Lung microvascular endothelial cell (primary cell): ENCODE data around the gene KCTD5. TPM values are rescaled to one million over a fixed set of nuclear protein-coding genes. Genes with fewer than 3 reads are reported as not detected.
"Not testable (repeated sequence)": the region's sequence is repeated elsewhere in the genome, so short reads cannot be mapped to it uniquely, and the experiment has no call there.

ENCODE experiments used
- DNase-seq, 2 donors: peaks; one replicate each; pipeline versions ENCODE4 v3.0.0 to v3.0.0-alpha.2; 2010; ENCODE audit warnings: low read depth in 2 of 2
- total RNA-seq: library from RNA; depleted of rRNA; stranded (reverse); fragments of >200 nt; gene quantifications from 2 replicates; pipeline ENCODE4 v1.2.1, GENCODE V29; 2014

Gene KCTD5
- total RNA-seq, 1 donor from 2014 or later: 17.5 TPM

DNA sequence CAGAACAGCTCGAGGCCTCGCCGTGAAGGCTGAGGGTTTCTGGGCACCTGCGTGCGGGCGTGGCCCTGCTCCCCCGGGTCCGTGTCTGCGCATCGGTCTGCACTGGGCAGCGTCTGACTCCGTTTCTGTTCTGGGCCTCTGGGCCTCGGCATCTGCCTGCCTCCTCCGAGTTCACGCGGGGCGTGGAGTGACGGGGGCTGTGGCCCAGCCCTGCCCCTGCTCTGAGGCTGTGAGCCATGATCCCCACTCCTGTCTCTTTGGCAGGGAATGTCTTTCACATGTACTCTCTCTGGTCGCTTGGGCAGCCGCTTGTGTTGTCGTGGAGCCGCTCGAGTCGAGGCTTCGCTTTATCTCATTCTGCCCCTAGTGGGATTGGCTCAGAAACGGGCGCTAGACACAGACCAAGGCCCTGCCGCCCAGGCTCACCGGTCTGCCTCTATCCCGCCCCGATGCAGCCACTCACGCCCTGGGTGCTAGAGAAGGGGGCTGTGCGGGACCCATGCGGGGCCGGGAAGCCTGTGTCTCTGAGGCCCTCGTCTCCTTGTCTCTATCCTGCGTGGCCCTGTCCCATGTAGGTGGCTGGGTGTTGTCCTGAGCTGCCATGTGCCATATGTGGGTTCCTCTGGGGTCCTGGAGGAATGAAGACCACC is 14.4 kb downstream of the KCTD5 start:
- DNase-seq: not testable (repeated sequence)

DNA sequence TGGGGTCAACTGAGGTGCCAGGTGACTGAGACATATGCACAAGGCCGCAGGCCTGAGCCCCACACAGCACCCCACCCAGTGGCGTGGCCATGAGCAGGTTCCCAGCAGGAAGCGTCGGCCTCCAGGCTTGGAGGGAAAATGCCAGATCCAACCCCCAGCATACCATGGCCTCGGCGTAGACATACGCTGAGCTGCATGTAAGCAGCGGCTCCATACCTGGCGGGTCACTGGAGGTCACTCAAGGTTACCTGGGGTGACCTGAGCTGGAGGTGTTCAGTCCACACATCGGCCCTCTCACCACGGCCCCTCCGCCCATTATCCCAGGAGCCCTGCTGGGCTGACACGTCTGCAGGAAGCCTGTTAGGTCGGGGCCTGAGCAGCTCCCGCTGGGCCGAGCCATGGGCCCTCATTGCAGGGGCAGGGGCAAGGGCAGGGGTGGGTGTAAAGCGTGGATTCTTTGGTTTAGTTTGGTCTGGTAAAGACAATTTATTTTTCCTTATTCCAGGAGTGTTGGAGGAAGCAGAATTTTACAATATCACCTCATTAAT is 15.2 kb downstream of the KCTD5 start:
- DNase-seq: no peak

DNA sequence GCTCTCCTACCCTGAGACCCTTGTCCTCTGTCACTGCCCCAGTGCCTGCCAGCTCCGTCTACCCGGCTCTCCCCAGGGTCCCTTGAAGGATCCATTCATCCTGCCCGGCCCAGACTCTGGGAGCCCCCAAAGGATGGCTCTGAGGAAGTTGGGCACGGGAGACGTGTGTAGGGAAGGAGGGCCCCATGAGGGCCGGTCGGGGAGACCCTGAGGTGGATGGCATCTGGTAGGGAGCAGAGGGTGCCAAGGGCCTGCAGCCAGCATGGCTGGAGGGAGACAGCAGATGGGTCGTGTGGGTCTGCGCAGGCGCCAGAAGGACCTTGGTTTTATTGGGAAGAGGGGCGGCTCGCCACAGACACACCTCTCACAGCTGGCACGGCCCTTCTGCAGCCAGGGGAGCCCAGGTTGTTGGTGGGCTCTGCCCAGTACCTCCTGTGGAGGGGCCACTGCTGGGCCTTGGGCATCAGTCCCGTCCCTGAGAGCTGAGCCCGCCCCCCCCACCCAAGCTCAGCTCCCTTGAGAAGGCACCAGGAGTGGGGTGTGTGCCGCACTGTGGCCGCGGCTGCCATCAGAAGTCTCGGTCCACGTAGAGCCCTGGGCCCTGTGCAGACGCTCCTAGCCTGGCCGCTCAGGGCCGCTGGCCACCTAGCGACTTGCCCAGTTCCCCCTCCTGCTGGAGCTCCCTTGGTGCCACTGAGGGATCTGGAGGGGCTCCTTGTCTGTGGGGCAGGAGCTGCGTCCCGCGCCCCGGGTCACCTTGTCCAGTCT is 16.0 kb downstream of the KCTD5 start:
- no peak for DNase-seq

DNA sequence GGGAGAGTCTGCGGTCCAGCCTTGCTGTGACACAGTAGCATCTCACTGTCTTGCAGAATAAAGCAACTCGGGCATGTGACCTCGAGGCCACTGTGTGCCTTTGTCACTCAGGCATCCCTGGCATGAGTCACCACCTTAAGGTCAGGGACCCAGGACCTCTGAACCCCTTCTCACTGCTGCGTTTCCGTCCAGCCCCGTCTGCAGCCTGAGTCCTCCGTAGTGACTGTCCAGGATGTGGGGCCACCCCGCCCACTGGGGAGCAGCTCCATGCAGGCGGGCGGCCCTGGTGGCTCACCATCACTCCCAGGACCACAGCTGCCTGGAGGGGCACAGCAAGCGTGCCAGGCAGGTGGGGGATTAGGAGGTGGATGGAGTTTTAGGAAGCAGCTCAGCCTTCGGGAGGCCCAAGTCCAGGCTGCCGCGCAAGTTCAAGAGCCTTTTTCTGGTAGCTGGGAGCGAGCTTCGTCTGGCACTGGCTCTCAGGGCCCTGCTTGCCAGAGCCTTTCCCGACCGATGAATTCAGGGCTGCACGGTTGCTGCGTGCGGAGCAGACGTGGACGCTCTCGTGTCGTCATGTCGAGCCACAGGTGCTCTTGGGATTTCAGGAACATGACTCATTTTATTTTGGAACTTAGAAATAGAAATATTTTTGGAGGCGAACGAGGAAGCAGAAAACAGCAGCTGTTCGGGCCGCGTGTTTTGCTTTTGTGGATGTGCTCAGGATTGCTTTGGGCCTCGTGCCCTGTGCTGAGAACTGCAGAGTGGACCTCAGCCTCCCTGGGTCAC is 16.8 kb downstream of the KCTD5 start:
- no peak for DNase-seq

DNA sequence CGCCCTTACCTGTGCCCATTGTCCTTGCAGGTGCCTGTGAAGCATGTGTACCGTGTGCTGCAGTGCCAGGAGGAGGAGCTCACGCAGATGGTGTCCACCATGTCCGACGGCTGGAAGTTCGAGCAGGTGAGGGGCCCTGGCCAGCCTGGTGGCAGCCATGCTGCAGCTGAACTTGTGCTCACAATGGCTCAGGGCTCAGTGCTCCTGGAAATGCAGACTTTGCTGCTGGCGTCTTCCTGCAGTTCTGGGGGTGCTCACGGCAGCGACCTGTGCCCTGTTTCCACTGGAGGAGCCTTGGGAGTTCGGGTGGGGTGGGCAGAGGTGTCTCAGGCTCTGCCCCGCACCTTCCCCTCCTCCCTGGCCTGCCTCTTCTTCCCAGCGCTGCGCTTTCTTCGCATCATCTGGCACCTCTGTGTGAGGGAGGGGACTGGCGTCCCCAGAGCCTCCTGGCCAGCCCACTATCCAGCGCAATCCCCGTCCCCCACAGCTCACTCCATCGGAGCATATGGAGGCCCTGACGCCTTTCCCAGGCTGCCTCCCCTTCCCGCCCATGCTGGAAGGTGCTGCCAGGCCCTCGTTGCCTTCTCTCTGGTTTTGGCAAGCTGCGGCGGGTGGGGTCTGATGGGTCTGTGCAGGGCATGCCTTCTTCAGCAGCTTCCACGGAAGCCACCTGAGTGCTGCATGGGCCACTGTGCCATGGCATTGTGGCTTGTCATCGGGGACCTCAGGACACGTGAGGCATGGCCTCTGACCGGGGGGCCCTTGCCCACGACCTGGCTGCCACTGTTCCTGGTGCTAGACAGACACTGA is 17.7 kb downstream of the KCTD5 start:
- DNase-seq: no peak

DNA sequence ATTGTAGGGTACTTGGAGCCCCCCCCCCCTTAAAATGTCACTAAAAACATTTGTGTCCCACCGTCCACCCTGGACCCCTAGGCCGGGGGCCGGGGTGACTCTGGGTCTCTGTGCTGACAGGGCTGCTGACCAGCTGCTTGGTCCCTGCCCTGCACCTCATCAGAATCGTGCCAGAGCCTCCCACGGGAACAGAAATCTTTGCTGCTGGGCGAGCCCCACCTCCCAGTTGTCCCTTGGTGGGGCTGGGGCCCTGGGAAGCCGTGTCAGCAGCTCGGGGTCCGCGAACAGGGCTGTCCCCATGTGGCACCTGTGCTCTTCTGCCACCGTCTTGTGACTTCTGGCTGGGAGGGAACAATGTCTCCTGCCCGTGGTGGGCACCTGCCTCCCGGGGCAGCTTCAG is 18.5 kb downstream of the KCTD5 start:
- no peak for DNase-seq

DNA sequence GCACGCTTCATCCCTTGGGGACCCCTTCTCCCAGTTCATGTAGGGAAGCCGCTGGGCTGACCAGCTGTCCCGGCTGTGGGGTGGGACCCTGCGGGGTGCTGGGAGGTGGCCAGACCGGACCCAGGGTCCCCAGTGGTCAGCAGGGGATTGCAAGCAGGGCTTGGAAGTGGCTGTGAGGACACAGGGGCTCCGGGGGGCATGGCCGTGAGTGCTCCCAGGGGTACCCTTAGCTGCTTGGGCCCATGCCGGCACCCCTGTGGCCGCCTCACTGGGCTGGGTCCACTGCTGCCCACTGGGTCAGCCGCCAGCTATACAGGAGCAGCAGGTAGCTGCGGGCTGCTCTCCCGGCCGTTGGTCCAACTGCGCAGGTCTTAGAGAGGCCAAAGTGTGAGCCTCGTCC is 18.9 kb downstream of the KCTD5 start:
- DNase-seq: no peak

DNA sequence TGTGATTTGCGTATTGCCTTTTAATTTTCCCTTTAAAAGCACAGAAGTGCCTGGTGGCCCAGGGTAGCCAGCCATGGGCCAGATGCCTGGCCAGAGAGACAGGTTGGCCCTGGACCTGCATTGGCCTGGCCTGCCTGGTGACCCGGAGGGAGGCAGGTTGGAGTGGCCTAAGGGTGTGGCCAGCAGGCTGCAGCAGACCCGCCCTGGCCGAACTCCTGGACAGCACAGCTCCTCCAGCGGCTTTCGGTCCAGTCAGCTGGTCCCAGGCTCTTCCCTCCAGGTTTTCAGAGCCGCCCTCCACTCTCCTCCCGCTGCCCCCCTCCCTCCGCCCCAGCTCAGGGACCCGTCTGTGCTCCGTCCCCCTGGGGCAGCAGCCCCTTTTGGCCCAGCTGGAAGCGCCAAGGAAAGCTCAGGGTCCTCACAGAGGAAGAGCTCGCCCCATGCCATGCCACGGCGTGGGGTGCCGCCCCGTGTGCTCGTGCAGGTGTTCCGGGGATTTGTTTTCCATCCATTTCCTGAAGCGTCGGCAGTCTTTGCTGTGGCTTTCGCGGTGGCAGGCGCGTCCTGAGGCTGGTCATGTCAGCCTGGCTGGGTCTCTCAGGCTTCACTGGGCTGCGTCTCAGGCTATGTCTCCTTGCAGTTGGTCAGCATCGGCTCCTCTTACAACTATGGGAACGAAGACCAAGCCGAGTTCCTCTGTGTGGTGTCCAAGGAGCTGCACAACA is 19.6 kb downstream of the KCTD5 start:
- no peak for DNase-seq

DNA sequence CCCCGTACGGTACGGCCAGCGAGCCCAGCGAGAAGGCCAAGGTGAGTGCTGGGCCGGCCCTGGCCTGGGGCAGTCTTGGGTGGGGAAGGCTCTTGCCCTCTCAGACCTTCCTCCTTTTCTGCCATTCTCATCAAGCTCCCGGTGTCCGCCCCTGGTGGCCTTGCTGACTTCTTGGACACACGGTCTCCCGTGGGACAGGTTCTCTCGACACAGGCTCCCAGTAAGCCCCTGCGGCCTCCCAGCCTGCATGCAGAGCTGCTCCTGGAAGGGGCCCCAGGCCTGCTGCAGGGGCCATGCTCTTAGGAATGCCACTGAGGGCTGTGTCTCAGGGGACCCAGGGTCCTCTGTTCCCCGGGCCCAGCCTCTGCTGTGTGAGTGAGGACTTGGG is 20.1 kb downstream of the KCTD5 start:
- DNase-seq: no peak

DNA sequence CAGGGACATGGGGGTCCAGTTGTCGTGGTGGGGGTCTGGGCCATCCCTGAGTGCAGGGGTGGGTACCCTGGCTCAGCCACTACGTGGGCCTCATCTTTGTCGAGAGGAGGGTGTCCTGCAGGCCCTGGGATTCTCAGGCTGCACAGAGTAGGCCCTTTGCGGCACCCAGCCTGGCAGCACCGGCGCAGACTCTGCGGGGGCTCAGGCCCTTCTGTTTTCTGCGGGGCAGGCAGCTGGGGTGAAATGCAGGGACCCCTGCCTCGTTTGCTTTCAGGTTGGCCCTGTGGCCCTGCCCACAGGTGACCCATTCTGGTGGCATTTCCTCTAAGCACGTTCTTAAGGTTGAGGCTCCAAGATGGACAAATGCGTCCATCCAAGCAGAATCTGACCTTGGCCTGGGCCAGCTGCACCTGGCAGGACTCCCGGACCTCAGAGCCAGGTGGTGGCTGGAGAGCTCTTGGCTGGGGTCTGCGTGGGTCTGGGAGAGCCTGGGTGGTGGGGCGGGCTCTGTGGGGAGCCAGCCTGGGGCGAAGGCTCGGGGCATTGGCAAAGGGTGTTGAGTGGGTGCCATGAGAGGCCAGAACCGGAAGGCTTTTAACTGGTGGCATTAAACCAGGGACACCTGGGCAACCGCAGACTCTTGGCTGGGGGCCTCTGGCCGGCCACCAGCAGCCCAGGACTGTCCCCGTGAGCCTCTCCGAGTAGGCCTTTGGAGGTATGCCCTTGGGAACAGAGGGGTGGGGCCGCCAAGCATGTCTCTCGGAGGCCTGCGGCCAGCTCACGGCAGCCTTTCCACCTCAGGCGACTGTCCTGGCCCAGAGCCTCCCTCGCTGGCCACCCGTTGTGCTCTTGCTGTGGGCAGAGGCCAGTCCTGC is 20.8 kb downstream of the KCTD5 start:
- no peak for DNase-seq

DNA sequence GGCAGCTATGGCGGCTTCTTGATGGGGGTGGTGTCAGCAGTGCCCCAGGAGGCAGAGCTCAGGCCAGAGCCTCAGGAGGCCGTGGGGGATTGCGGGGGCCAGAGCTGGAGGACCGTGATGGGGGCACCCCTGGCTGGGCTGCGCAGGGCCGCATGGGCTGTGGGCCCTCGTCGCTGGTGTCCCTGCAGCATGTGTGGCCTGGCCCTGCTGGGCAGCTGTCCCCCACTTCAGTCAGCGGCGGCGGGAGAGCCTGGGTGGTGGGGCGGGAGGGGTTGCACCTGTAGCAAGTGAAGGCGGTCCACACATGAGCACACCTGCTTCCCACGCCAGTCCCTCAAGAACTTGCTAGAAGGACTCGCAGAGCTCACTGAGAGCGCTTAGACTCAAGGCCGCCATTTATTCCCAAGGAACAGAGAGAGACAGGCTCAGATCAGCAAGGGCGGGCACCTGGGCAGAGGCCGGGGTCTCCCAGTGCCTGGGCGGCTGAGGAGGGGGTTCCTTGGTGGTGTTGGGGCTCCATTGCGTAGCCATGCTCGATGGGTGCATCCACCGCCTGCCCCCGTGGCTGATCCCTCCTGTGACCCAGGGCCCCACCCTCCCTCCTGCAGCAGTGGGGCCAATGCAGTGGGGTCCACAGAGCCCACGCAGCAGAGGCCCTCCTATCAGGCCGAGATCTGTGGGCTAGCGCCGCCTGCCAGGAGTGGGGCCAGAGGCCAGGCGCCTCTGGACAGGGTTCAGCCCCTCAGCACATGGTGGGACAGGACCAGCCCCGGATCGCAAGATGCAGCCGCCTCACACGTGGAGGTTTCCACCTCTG is 22.1 kb downstream of the KCTD5 start:
- DNase-seq: no peak

DNA sequence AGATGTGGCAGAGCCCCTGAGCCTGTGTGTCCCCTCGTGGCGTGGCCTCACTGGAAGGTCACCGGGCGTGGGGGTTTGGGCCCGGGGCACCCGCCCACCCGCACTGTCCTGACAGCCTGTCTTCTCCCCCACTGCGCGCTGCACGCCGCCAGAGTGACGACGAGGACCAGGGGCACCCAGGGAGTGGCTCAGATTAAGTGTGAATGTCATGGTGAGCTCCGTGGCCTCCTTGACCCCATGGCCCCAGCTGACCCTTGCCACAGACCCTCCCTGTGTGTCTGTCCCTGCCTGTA is 22.6 kb downstream of the KCTD5 start:
- DNase-seq: no peak

DNA sequence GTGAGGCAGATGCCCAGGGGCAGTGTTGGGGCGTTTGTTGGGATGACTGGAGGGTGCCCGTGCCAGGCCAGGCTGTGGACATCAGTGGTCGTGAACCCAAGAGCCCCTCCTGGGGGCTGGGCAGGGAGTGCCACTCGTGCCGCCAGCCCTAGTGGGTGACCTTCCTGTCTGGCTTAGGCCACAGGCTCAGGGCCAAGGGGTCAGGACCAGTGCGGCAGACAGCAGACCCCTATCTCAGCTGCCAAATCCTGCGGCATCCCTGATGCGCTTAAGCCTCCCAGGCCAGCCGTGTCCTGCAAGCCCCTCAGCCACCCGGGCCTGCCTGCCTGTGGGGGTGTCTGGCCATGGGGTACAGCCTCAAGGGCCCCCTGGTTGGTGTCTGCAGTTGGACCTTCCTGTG is 23.0 kb downstream of the KCTD5 start:
- DNase-seq: no peak

DNA sequence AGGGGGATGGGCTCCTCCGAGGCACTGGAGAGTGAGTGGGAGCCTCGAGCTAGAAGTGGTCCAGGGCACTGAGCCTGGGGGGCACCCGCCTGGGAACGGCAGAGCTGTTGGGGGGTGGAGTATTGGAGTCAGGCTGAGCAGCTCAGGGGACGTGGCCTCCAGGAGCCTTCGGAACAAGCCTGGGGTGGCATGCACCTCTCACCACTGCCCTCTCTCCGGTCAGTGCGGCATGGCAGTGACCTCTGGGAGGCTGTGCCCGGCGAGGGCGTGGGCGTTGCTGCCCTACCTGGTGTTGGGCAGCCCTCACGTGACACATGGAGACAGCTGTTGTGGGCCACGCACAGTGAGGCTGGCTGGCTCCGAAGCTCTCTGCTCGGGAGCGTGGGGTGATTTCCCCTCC is 23.8 kb downstream of the KCTD5 start:
- no peak for DNase-seq

DNA sequence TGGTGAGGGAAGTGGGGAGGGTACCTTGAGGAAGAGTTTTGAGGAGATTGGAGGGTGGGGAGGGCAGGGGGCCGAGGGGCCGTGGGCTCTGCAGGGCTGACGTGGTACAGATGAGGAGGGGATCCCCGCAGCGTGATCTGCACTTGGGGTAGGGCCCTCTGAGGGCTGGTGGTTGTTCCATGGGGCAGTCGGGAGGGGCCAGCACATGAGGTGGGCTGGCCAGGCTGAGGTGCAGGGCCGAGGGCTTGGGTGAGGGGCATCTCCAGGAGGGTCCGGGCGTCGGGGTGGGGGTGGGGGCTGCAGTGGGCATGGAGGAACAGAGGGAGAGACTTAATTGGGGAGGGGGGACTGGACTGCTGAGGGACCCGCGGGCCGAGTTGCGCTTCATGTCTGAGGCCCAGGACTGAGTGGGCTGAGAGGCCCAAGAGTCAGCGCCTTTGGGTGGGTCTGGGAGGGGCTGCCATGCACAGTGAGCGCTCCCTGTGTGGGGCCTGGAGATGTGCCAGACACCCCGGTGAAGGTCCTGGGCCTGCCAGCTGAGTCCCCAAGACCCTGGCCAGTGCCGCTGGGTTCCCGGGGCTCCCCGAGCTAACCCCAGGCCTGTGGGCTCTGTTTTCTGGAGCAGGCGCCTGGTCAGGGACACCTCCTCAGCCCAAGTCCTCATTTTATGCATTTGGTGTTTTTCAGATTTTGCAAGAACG is 24.4 kb downstream of the KCTD5 start:
- no peak for DNase-seq

DNA sequence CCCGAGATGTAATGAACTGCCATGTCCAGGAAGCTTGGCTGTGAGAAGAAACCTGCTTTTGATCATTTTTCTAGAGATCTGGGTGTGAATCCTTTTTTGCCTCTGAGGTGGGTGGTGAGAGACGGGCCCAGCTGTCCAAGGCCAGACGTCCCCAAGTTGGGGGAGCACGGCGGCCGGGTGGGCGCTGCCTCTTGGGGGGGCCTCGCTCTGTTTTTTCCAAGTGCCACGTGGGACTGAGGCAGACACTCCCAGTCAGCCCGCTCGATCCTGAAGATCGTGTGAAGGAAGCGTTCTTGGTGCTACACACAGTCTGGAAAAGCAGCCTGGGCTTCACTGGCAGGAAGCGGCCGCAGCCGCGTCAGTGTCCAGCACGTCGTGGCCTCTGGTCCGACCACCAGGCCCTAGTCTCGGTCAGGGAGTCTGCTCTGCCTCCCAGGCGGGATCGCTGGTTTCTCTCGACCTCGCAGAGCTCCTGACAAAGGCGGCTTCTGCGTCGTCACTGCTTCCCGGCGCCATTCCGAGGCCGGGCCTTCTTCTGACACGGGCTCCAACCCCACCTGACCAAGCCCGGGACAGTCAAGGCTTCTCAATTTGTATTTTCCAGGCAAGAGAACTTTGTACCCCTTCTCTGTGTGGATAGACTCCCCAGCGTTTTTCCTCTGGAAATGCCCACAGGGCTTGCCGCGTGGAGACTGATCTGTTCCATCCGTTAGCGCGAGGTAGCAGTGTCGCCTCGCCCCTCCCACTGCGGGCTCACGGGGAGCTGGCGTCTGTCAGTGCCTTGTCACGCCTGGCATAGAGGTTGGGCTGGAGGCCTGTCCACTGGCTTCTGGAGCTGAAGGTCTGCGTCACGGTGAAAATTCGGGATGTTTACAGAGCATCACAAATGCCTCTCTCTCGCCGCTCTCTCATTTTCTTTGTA is 25.3 kb downstream of the KCTD5 start:
- no peak for DNase-seq

DNA sequence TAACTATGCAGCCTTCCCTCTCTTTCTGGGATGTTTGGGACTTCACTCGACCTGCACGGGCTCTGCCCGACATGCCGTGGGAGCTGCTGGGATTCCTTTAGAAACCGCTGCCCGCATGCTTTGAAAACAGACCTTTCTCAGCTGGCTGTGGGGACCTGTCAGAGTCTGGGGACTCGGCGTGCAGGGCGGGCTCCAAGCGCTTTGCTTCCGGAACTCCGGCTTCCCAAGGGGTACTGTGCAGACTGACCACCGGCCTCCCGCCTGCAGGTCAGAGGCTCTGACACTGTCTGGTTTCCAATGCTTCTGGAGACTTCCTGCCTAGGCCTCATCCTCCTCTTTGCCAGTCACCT is 25.9 kb downstream of the KCTD5 start:
- DNase-seq: no peak
